KBM-7 (cell line): ENCODE results near the gene NUTM2B.
"Not testable (repeated sequence)": the region's sequence is repeated elsewhere in the genome, so short reads cannot be mapped to it uniquely, and the experiment has no call there.

Experiments
- DNase-seq: peaks from one replicate; pipeline ENCODE4 v3.0.0-alpha.2; 2015
- in situ Hi-C: fragments of 300-500 bp; cut with MboI; formaldehyde crosslinking; loops from 2 replicates; pipeline ENCODE4 v1.14.3; 2020; ENCODE audit warnings: low sequenced_read_pairs, low pct_unique_long_range_greater_than_20kb, mixed read lengths

Gene NUTM2B

GRCh38 chr10:79702927-79703326, at the start of gene NUTM2B:
Gene NUTM2B (plus strand): TSS chr10:79703227. CDS start chr10:79703610, 383 bp downstream.
- in situ Hi-C loops, DNase-seq: not testable (repeated sequence)

- DNase-seq, in situ Hi-C loops: not testable (repeated sequence)
These were observed 39.7 kb upstream of the NUTM2B start for GRCh38 chr10:79663287-79663686.

- DNase-seq, in situ Hi-C loops: not testable (repeated sequence)
These were observed 38.3 kb upstream of the NUTM2B start for GRCh38 chr10:79664686-79665085.

- in situ Hi-C loops, DNase-seq: not testable (repeated sequence)
These were observed 33.7 kb upstream of the NUTM2B start for GRCh38 chr10:79669248-79669788.

- DNase-seq, in situ Hi-C loops: not testable (repeated sequence)
These were observed 28.1 kb upstream of the NUTM2B start for GRCh38 chr10:79674878-79675277.

GRCh38 chr10:79683026-79683883, 19.8 kb upstream of the NUTM2B start:
- DNase-seq, in situ Hi-C loops: not testable (repeated sequence)

GRCh38 chr10:79683884-79684720, 18.9 kb upstream of the NUTM2B start:
- DNase-seq, in situ Hi-C loops: not testable (repeated sequence)

GRCh38 chr10:79685044-79685685, 17.9 kb upstream of the NUTM2B start:
- in situ Hi-C loops = not testable (repeated sequence)
- peak; percentile 29 for DNase-seq

- in situ Hi-C loops, DNase-seq: not testable (repeated sequence)
These were observed 16.4 kb upstream of the NUTM2B start for GRCh38 chr10:79686595-79686994.

GRCh38 chr10:79687406-79688150, 15.4 kb upstream of the NUTM2B start:
- DNase-seq, in situ Hi-C loops: not testable (repeated sequence)

GRCh38 chr10:79688798-79689197, 14.2 kb upstream of the NUTM2B start:
- peak; percentile 17 for DNase-seq
- in situ Hi-C loops = not testable (repeated sequence)

- in situ Hi-C loops = not testable (repeated sequence)
These were observed 6.4 kb upstream of the NUTM2B start for GRCh38 chr10:79696596-79696995.

GRCh38 chr10:79697141-79697540, 5.9 kb upstream of the NUTM2B start:
- in situ Hi-C loops, DNase-seq: not testable (repeated sequence)

More at GRCh38 chr10:79696596-79696995, 6.4 kb upstream of the NUTM2B start:
- DNase-seq = not testable (repeated sequence)

GRCh38 chr10:79700381-79700944, 2.6 kb upstream of the NUTM2B start:
- in situ Hi-C loops, DNase-seq: not testable (repeated sequence)

- DNase-seq, in situ Hi-C loops: not testable (repeated sequence)
These were observed 4.0 kb downstream of the NUTM2B start for GRCh38 chr10:79707017-79707416.

- DNase-seq, in situ Hi-C loops: not testable (repeated sequence)
These were observed 11.9 kb downstream of the NUTM2B start for GRCh38 chr10:79714976-79715375.

GRCh38 chr10:79716917-79717579, 14.0 kb downstream of the NUTM2B start:
- DNase-seq, in situ Hi-C loops: not testable (repeated sequence)
